ENCODE results near the gene ARHGAP15. TPM values are rescaled to one million over a fixed set of nuclear protein-coding genes. Genes with fewer than 3 reads are reported as not detected.

ARHGAP15 gene
- total RNA-seq, 1 donor from 2014 or later: 10.0 TPM

DNA sequence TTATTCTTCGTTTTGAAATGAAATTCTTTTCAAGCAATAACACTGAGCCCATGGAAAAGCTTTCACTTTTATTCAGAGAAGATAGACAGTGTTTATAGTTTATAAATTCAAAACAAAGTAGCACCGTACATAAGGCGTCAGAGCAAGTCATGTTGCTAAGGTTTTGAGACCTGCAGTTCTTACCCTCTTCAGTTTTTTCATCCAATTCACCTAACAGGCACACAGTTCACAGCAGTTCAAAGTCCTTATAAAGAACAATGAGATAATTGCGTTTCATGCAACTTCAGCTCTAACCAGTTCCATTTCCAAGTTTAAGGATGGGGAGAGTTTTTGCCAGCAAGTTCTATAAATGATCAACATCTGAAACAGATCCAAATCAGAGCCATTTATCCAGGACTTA lies 96.7 kb downstream of the ARHGAP15 start:
- no peak for DNase-seq (ENCODE audit: low spot score)

DNA sequence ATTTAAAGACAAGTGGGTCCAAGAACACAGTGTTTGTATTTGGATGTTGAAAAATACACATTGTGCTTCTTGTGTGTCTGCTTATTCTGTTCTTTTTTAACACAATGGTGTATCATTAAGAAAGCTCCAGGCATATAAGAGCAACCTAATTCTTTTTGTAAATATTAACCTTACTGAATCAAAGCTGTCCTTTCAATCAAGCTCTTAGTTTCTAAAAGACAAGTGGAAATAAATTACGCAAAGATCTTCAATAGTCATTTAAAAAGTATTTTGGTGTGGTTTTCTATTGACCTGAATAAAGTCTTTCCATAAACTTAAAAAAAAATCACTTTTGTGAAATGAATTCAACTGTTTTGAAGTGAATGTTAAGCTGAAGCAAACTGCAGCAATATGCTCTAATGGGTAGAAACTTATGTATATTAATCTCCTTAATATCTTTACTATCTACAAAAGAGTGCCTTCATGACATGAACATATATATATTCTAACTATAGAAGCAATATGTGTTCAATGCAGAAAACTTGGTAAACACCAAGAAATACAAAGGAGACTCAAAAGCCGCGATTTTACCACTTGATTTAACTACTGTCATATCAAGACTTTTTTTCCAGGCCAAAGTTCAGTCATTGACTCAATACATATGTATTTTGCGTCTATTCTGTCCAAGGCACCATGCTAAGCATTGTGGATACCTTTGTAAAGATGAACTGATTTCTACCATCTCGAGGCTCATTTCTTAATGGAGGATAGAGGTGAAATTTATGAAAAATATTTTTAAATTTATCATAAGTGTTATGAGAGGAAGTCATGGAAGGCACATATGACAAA lies 97.7 kb downstream of the ARHGAP15 start:
- no peak for DNase-seq (ENCODE audit: low spot score)

DNA sequence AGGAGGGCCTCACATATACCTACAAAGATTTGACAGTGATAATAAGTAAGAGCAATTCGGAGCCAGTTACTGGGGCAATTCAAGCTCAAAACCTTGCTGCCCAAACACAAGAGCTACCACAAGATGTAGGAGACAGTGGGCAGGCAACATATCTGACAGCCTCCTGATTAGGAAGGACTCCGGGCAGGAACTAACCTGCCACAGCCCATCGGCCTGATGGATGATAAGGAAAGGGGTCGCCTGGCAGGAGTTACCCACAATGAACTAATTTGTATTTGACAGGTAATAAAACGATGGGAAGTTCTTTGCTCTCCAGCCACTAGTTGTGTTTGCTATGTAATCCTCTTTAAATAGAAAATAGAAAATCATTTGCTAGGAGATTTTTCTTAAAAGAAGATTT lies 100.2 kb downstream of the ARHGAP15 start:
- no peak for DNase-seq (ENCODE audit: low spot score)

DNA sequence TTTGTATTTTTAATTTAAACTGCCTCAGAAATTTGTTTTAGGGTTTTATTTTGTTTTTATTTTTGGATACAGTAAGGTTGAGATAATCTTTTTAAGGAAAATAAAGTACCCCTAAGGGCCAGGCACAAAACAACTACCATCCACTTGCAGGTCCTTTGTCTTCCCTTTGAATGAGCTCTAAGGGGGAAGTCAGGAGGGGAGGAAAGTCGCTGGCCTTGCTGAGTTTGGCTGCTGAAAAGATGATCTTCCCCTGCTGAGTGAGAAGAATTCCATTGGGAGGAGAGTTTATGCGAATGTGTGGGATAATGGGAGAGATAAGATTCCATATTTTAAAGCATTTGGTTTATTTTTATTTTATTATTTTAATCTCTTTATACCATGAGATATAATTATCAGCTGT lies 100.7 kb downstream of the ARHGAP15 start:
- no peak for DNase-seq (ENCODE audit: low spot score)

DNA sequence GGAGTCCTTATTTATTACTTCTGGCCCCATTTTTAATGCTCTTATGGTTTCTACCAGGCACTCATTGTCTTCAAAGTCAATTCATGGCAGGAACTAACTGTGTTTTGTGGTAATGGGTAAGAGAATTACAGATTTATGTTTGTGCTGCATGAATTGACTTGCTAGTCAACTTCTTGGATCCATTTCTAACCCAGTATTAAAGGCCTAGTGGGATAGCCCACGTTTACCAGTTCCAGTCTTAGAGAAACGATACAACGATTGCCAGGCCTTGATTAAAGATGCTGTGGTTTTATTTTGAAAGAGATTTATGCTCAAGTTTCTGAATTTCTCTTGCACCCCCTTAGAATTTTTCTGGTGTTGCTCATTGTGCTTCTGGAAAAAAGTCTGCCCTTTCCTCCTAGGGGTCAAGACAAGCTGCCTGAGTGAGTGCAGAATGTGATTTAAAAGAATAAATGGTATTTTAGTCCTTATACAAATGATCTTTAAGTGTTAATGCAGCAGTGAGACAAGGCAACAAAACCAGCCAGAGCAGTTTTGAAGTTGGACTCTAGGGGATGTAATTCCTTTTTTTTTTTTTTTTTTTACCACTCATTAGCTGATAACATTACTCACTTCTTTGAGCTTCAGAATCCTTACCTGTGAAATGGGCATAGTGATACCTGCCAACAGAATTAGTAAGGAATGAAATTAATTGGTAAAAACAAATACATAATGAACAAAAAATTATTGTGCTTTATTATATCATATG lies 101.5 kb downstream of the ARHGAP15 start:
- no peak for DNase-seq (ENCODE audit: low spot score)

DNA sequence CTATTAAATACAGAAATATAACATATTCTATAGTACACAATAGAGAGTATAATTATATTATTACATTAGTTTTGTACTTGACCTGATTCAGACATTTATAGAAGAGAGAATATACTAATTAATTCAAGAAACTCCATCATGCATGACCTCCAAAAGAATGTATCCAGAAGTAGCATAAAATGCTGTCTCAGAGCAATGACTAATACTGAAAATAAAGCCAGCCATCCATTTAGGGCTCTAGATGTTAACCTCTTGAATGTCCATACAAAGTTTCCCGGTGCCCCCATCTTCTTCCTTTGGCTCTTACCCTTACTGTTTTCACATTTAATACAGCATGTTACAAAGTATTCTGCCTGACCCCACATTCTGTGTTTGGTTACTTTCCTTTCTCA lies 102.0 kb downstream of the ARHGAP15 start:
- DNase-seq (ENCODE audit: low spot score): no peak

DNA sequence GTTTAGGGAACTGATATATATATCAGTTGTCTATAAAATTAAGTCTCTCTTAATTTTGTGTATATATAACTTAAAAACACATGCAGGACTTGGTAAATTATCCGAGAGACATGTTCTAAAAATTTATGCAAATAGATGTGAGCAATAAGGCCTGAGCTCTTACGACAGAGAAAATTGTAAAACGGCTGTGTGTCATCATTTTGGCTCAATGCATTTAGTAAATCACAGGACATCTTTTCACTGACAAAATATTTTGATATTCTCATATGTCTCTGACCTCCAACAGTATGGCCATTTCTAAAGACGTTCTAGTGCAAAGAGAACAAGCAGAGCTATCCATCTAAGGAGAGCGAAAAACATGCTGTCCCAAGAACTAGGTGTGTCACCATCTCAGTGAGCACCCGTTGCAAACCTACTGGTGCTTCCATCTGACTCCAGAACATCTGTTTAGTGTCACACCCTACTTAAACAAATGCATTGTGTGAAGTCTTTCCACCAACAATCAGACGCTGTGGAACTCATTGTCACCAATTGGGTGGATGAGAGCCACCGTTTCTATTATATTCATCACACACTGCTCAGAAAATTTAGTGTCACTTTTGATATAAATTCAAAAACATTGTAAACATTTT lies 108.0 kb downstream of the ARHGAP15 start:
- no peak for DNase-seq (ENCODE audit: low spot score)

DNA sequence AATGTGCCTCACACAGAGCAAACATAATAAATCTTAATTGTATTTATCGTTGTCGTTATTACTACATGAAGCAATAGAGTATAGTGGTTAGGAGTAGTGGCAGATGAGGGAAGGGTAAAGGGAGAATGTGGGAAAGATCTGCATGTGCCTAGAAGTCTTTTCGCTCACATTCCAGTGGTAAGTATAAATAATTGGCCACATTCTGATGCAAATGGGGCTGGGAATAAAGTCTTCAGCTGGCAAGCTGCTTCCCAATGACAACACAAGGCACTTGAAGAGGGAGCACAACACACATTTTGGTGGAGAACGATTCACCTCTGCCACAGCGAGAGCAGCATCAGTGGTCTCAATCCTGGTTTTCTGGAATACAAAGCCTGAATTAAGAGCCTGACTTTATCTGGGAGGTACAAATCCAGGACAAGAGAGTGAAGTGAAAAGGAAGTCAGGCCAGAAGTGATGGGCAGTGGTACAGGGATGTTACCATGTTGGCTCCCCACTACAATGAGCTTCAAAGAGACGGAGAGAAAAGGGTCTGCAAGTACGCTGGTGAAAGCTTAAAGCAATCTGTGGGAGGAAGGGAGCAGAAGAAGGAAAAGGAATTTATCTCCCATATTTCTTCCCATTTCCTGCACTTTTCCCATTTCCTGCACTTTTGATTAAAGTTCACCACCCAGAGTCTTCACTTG lies 112.3 kb downstream of the ARHGAP15 start:
- no peak for DNase-seq (ENCODE audit: low spot score)

DNA sequence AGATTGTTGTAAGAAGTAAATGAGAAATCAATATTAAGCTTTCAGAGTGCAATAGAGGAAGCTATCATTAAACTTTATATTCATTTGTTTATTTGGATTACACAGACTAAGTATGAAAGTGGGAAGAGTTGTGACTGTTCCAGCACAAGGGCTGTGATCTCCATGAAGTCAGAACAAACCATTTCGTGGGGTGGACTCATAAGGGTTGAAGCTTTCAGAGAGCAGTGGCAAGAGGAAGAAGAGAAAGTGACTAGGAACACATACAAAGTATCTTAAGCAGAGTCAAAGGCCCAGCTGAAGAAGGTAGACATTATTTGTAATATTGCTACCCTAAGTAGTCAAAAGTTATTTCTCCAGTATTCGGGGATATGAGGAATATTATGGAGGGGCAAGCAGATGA lies 117.0 kb downstream of the ARHGAP15 start:
- no peak for DNase-seq (ENCODE audit: low spot score)

DNA sequence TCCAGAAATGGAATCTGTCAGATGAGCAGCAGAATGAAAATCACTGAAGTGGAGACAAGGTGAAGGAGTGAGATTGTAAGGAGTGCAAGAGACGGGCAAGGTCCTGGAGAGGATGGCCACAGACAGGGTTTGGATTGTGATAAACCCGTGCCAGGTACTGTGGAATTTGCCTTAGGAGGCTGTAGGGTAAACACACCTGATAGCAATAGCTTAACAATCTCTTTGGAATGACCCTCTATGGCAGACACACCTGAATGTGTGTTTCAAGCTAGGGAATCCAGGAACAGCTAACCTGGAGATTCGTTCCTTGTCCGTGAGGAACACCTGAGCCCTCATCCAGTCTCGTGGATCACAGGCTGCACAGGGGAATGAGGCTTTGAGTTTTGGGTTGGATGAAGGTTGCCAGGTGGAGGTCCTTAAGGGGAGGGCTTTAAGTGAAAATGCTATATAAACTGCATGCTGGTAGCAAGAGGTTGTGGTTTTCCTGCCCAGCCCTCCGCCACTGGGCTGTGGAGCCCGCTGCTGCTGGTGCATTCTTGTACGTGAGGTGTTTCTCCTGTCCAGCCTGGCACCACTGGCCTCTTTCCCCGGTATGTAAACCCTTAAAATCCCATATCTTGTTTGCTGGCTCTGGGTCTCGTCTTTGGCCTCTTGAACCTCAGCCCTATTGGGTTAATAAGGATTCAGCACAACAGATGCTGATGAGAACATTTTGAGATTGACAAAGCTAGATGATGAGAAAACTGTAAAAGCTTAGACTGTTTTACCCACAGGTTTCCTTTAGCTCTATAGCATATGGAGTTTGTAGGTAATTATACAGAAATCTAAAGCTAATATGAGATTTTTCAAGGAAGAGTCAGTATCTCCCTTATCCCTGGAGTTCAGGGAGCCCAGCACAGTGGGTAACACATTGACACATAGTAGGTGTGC lies 117.9 kb downstream of the ARHGAP15 start:
- DNase-seq (ENCODE audit: low spot score): no peak

DNA sequence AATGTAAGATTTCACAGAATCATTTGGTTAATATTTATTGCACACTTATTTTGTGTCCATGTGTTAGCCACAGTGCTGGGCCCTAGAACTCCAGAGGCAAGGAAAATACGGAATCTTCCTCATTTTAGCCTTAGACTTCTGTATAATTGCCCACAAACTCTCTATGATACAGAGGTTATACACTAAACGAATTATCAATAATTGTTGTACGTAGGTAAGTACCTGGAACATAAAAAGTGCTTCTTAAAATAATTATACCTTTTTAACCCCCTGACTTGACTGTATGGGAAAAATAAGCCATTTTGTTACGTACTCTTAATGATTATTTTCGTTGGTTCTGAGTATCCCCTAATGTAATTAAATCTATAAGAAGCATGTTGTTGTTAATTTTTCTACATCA lies 119.4 kb downstream of the ARHGAP15 start:
- no peak for DNase-seq (ENCODE audit: low spot score)

DNA sequence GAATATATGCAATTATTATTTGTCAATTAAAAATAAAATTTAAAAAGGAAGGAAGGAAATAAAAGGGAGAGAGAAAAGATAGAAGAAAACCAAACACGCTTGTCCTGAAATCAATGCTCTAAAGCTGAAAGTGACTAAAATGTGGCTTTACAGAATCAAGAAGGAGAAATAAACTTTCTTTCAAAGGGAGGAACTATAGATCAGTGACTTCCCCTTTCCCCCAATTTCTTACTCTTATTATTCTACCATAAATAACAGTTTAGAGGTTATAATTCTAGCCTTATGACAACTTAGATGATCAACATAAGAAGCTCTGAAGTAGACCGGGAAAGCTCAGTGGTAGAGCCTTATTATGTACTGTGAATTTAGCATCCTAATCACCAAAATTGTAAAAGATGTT lies 122.5 kb downstream of the ARHGAP15 start:
- DNase-seq (ENCODE audit: low spot score): no peak

DNA sequence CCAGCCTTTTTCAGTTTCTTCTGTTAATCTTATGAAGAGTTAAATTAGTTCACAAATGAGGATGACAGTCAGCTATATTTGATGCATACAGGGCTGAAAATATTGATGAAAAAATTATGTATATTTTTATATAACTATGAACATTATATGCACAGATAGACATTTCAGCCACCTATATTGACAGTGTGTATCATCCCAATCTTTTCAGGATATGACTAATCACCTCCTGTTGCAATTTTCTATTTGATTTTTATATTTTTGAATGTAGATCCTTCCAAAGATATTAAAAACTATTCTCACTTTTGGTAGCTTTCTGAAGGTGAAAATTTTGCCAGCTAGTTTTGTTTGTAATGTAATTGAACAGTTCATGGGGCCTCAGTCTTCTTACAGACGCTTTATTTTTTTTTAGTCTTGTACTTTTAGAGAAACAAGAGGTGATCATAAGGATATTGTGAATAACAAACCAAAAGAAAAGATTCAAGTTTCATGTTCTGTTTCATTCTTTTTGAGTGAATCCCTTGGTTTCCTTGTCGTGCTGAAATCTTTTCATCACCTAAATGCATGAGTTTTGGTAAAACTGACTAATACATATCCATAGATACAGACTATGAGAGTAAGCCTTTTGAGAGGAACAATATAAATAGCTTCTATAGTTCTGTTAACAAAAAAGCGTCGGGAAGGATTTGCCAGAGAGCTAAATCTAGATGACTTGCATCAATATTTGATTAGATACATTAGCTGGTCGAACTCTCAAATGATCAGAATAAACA lies 123.1 kb downstream of the ARHGAP15 start:
- DNase-seq (ENCODE audit: low spot score): no peak

DNA sequence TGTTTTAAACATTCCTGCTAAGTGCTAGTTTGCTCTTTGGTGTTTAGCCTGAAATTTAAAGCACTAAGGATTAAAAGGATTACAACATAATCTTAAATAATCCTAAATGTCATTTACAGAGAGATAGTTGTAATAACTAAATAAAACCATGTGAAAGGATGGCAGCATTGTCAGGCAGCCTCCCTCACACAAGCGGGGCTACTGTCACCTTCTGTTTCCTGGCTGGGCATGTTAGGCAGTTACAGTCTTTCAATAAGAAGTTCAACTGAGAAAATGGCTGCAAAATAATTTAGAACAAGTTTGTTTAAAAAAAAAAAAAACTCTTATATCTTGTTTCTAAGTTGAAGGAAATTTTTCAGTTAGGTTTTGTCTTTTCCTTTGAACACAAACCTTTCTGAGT lies 124.9 kb downstream of the ARHGAP15 start:
- DNase-seq (ENCODE audit: low spot score): no peak

DNA sequence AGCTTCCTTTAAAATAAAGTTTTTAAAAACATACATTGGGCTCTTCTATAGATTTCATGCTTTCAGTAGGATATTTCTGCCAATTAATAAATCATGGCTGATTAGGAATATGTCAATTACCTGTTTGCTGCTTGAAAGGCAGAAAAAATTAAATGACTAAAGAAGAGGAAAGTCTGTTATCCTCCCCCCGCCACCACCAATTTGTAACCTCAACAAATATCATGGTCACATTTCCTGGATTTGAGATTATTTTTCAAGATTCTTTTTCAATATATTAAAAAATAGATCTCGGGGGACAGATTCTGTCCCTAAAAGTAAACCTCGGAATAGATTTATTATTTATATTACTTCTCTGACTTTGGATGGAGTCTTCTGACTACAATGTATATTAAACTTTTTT lies 125.9 kb downstream of the ARHGAP15 start:
- no peak for DNase-seq (ENCODE audit: low spot score)

DNA sequence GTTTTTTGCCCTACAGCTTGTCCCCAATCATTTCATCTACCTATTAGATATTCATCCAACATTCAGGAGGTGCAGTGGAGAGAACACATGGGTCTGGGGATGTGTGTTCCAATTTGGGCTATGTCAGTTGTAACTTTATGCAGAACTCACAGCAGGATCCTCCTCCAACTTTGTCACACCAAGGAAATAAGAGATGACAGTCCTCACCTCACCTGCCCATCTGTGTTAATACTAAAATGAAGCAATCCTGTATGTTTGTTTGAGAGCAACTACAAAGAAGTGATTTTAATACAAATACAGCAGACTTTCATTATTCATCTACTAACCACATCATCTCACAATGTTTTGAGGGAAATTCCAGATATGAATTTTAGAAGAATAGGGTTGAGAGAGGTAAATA lies 126.7 kb downstream of the ARHGAP15 start:
- no peak for DNase-seq (ENCODE audit: low spot score)

DNA sequence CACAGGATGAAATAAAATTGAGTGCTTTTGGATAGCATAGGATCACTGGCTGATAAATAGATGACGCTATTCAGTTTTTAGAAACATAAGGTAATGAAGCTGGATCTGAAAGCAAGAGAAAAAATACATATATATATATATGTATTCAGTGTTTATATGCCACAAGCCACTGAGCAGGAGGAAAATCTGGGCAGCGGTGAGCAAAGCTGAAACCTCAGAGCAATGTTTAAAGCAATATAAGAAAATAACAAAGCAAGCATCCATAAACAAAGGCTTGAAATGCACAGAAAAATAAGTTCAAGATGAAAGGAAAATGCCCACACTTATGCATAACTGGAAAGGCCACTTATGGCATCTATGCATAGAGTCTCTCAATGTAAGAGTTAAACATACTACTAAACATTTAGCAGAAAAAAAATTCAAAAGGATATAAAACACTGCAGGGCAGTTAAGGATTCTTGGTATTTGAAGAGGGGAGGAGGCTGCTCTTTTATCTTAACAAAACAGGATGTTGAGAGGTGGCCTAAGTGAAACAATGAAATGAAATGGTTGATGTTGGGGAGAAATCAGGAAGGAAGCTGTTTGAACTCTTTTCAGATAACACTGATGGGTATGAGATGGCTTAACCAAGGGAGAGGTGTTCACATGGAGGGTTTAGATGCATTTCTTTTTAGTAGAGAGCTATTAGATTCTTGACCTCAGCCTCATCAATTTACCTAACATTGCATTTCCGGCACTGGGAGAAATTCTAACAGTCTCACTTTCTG lies 129.1 kb downstream of the ARHGAP15 start:
- no peak for DNase-seq (ENCODE audit: low spot score)

DNA sequence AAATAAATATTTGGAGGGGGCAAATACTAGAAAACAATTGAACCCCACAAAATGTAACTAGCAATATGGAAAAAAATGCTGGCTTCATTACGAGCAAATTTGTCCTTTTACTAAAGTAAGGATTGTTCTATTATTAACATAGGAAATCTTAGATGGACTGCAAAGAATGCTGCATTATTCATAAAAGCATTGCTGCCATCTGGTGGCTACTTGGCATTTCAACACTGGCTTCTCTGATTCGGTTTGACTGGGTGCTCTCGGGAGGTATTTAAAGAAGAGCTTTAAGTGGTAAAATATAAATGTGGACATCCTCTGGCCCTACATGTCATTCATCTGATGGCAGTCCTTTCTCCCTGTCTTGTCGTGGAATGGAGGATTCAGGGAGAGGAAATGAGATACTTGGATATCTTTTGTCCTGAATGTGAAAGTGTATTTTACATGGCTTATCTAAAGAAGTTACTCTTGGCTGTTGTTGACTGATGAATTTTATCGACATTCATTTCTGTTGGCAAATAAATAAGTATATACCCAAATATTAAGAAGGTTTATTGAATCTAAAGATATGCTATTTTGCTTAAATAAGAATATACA lies 130.2 kb downstream of the ARHGAP15 start:
- peak; percentile 70 for DNase-seq (ENCODE audit: low spot score)

DNA sequence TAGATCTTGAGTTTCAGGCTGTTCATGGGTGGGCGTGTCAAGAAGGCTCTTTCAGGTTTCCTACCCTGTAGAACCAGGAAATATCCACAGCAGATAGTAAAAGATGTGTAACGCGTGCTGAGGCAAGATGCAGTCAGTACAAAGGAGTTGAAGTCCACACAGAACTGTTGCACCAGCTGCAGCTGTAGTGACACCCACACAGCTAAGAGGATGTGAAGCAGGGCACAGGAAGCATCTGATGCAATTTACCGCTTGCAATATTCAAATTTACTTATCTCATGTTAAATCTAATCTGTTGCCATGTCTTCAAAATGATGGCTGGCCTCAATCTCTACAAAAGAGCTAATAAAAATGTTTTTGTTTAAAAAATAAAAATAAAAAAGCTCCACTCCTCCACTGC lies 132.8 kb downstream of the ARHGAP15 start:
- DNase-seq (ENCODE audit: low spot score): no peak

Measured in mucosa of gallbladder (tissue), 1 donor.